Glutamatergic neuron (in vitro differentiated cells): ENCODE data around the gene KIF1A. TPM values are rescaled to one million over a fixed set of nuclear protein-coding genes. Genes with fewer than 3 reads are reported as not detected.

ENCODE experiments used
- DNase-seq: peaks from one replicate; pipeline ENCODE4 v3.0.0; 2022
- H3K27ac Mint-ChIP-seq: one replicate; pipeline ENCODE4 v1.8.0; 2020; ENCODE audit warnings: mild to moderate bottlenecking, mixed read lengths, inconsistent platforms; ENCODE audit not compliant: unreplicated experiment
- H3K27me3 Mint-ChIP-seq: one replicate; pipeline ENCODE4 v1.8.0; 2020; ENCODE audit warnings: mild to moderate bottlenecking, moderate library complexity, mixed read lengths, inconsistent platforms; ENCODE audit not compliant: unreplicated experiment
- H3K36me3 Mint-ChIP-seq: one replicate; pipeline ENCODE4 v1.8.0; 2020; ENCODE audit warnings: mild to moderate bottlenecking, mixed read lengths, inconsistent platforms; ENCODE audit not compliant: unreplicated experiment
- H3K4me1 Mint-ChIP-seq: one replicate; pipeline ENCODE4 v1.8.0; 2020; ENCODE audit warnings: mild to moderate bottlenecking, low read depth, mixed read lengths, inconsistent platforms; ENCODE audit not compliant: unreplicated experiment
- H3K4me3 Mint-ChIP-seq: one replicate; pipeline ENCODE4 v1.8.0; 2020; ENCODE audit warnings: mild to moderate bottlenecking, mixed read lengths, inconsistent platforms; ENCODE audit not compliant: unreplicated experiment
- H3K9me3 Mint-ChIP-seq: one replicate; pipeline ENCODE4 v1.8.0; 2020; ENCODE audit warnings: mild to moderate bottlenecking, moderate library complexity, mixed read lengths, inconsistent platforms; ENCODE audit not compliant: unreplicated experiment
- CTCF ChIP-seq: fragments of 200-600 bp; sonication (generic); IDR thresholded peaks from one replicate; pipeline ENCODE4 v1.5.0; 2021; ENCODE audit not compliant: partially characterized antibody, unreplicated experiment
- total RNA-seq: library from RNA; stranded (reverse); fragmentation: NEBNext Ultra II Directional; extraction: Animal tissue kit (Norgen Biotek cat#: 25700); gene quantifications from one replicate; pipeline ENCODE4 v1.2.1, GENCODE V29; 2021; ENCODE audit not compliant: unreplicated experiment

The KIF1A gene
- total RNA-seq, 1 donor from 2014 or later = 439 TPM

GRCh38 chr2:240786871-240787311 is 33.1 kb downstream of the KIF1A start:
- peaks cover 6% of the 10 kb centered on the region for H3K9me3 Mint-ChIP-seq
- DNase-seq = peak; percentile 10
- no peak overlapping the region for H3K27ac Mint-ChIP-seq
- H3K36me3 Mint-ChIP-seq = no peaks in the 10 kb centered on the region
- no peak overlapping the region for H3K4me3 Mint-ChIP-seq
- peaks cover 2% of the 10 kb centered on the region for H3K4me1 Mint-ChIP-seq
- TF ChIP-seq CTCF = no peak
- H3K27me3 Mint-ChIP-seq = peaks cover 3% of the 10 kb centered on the region

- DNase-seq = peak; percentile 14
- TF ChIP-seq CTCF = no peak
- Mint-ChIP-seq H3K27ac (no peak overlapping the region), H3K9me3 (peaks cover 6% of the 10 kb centered on the region), H3K27me3 (peaks cover 3% of the 10 kb centered on the region), H3K4me3 (no peak overlapping the region), H3K4me1 (peaks cover 2% of the 10 kb centered on the region), H3K36me3 (no peaks in the 10 kb centered on the region)
These were observed 33.6 kb downstream of the KIF1A start for GRCh38 chr2:240786355-240786841.

DNA sequence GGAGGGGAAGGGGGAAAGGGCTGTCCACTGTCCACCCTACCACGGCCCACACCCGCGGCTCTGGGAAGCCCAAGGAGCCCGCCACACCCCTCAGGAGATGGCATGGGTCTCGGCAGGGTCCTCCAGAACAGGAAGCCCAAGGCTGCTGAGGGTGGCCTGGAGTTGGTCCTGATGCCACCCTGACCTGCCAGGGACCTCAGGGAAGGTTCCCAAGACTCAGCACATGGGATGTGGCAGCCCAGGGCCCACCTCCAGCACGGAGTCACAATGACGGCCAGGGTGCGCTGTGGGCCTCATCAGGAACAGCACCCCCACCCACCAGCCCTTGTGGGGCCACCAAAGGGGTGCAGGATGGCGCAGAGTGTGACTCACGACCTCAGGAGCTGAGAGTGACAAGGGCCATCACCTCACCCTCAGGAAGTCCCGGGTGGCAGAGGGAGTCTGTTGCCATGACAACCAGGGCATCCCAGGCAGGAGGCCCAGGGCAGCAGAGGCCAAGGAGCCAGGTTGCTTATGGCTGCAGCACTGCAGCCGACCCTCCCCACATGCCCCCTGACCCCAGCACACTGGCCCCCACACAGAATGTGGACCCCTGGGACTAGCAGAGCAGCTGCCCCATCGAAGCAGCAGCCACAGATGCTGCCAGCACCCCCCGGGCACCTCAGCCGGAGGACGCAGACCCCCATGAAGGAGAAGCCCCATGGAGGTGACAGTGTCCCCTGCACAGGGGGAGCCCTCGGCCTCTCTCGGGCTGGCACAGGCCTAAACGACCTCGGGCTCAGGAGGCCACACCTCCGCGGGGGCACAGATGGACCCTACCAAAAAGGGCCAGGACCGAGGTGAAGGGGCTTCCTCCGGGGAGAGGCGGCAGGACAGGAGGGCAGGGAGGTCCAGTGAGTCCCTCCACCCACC is 34.3 kb downstream of the KIF1A start:
- Mint-ChIP-seq H3K27me3 (peaks cover 3% of the 10 kb centered on the region), H3K36me3 (no peaks in the 10 kb centered on the region), H3K4me1 (peaks cover 2% of the 10 kb centered on the region), H3K4me3 (no peak overlapping the region), H3K9me3 (peaks cover 6% of the 10 kb centered on the region), H3K27ac (no peak overlapping the region)
- TF ChIP-seq CTCF = no peak
- DNase-seq = peak; percentile 32

- peak; percentile 9 for DNase-seq
- TF ChIP-seq CTCF = no peak
- Mint-ChIP-seq H3K4me3 (no peak overlapping the region), H3K36me3 (no peaks in the 10 kb centered on the region), H3K27ac (no peak overlapping the region), H3K27me3 (peaks cover 3% of the 10 kb centered on the region), H3K4me1 (no peaks in the 10 kb centered on the region), H3K9me3 (peaks cover 2% of the 10 kb centered on the region)
These were observed 35.2 kb downstream of the KIF1A start for GRCh38 chr2:240784629-240785423.
